ENCODE data around the gene GALNTL6. TPM values are rescaled to one million over a fixed set of nuclear protein-coding genes. Genes with fewer than 3 reads are reported as not detected.

GALNTL6 gene
- polyA plus RNA-seq, 1 donor from 2014 or later = 14.9 TPM

DNA sequence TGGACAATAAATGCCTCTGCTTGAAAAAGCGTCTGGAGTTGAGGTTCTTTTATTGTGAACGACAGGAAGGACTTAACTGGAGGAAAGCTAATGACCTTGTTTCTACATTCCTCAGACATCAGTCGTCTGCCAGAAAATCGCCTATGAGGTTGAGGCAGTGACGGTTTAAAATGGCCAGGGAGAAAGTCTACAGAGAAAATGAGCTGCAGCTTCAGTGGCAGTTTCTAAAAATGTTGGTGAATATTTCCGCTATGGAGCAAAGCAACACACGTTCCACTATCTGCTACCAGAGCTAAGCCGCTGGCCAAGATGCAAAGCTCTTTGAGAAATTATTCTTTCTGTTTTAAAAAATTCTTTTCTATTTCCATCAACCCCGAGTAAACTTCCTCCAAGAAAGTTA, 1238.5 kb downstream of the GALNTL6 start:
- Histone ChIP-seq H3K9me2 (ENCODE audit: insufficient read depth, low read length) (no peaks in the 10 kb centered on the region), H4K20me1 (ENCODE audit: insufficient read depth) (no peaks in the 10 kb centered on the region), H3K9me3 (ENCODE audit: low read length) (no peaks in the 10 kb centered on the region), H3K27ac (ENCODE audit: low read length) (peak overlapping the region; percentile 52), H3K4me3 (ENCODE audit: low read length) (peak overlapping the region; percentile 28), H3F3A (ENCODE audit: insufficient read depth, low read length, poor library complexity, severe bottlenecking) (no peaks in the 10 kb centered on the region), H3K4me2 (ENCODE audit: low read length) (no peak overlapping the region), H3K27me3 (ENCODE audit: insufficient read depth, low read depth, low read length) (no peaks in the 10 kb centered on the region), H2AFZ (ENCODE audit: low read depth, low read length) (no peak overlapping the region), H3K36me3 (ENCODE audit: insufficient read depth, low read length) (no peaks in the 10 kb centered on the region), H3K9ac (ENCODE audit: low read length) (no peak overlapping the region), H3K79me2 (replicated peaks; ENCODE audit: insufficient read depth, low read length) (no peaks in the 10 kb centered on the region)
- TF ChIP-seq SMC3 (conservative IDR thresholded peaks at IDR 0.05; ENCODE audit: poor library complexity) = no peak
- no peak for TF ChIP-seq POLR2AphosphoS5 (IDR thresholded peaks at IDR 0.05)
- no peak for TF ChIP-seq TAF1 (IDR thresholded peaks at IDR 0.05; ENCODE audit: low read depth)
- TF ChIP-seq CTCF (IDR thresholded peaks at IDR 0.05; ENCODE audit: poor library complexity, severe bottlenecking) = no peak
- no peak for TF ChIP-seq EP300 (conservative IDR thresholded peaks at IDR 0.05; ENCODE audit: poor library complexity, severe bottlenecking)
- no peak for TF ChIP-seq RAD21 (conservative IDR thresholded peaks at IDR 0.05)
- TF ChIP-seq MXI1 (conservative IDR thresholded peaks at IDR 0.05; ENCODE audit: poor library complexity, severe bottlenecking) = no peak
- TF ChIP-seq, protein P1, sequence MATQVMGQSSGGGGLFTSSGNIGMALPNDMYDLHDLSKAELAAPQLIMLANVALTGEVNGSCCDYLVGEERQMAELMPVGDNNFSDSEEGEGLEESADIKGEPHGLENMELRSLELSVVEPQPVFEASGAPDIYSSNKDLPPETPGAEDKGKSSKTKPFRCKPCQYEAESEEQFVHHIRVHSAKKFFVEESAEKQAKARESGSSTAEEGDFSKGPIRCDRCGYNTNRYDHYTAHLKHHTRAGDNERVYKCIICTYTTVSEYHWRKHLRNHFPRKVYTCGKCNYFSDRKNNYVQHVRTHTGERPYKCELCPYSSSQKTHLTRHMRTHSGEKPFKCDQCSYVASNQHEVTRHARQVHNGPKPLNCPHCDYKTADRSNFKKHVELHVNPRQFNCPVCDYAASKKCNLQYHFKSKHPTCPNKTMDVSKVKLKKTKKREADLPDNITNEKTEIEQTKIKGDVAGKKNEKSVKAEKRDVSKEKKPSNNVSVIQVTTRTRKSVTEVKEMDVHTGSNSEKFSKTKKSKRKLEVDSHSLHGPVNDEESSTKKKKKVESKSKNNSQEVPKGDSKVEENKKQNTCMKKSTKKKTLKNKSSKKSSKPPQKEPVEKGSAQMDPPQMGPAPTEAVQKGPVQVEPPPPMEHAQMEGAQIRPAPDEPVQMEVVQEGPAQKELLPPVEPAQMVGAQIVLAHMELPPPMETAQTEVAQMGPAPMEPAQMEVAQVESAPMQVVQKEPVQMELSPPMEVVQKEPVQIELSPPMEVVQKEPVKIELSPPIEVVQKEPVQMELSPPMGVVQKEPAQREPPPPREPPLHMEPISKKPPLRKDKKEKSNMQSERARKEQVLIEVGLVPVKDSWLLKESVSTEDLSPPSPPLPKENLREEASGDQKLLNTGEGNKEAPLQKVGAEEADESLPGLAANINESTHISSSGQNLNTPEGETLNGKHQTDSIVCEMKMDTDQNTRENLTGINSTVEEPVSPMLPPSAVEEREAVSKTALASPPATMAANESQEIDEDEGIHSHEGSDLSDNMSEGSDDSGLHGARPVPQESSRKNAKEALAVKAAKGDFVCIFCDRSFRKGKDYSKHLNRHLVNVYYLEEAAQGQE (IDR thresholded peaks at IDR 0.05; ENCODE audit: borderline replicate concordance) = no peak
- TF ChIP-seq EZH2 (IDR thresholded peaks at IDR 0.05; ENCODE audit: borderline replicate concordance, insufficient read depth, low read length, poor library complexity, severe bottlenecking) = no peak

- TF ChIP-seq MXI1 (conservative IDR thresholded peaks at IDR 0.05; ENCODE audit: poor library complexity, severe bottlenecking) (no peak), EP300 (conservative IDR thresholded peaks at IDR 0.05; ENCODE audit: poor library complexity, severe bottlenecking) (no peak), TAF1 (IDR thresholded peaks at IDR 0.05; ENCODE audit: low read depth) (no peak), RAD21 (conservative IDR thresholded peaks at IDR 0.05) (no peak)
- TF ChIP-seq, protein P1 (IDR thresholded peaks at IDR 0.05; ENCODE audit: borderline replicate concordance) = no peak
- Histone ChIP-seq H3F3A (ENCODE audit: insufficient read depth, low read length, poor library complexity, severe bottlenecking) (no peaks in the 10 kb centered on the region), H2AFZ (ENCODE audit: low read depth, low read length) (no peak overlapping the region), H4K20me1 (ENCODE audit: insufficient read depth) (no peaks in the 10 kb centered on the region), H3K9ac (ENCODE audit: low read length) (no peak overlapping the region), H3K9me3 (ENCODE audit: low read length) (no peaks in the 10 kb centered on the region), H3K9me2 (ENCODE audit: insufficient read depth, low read length) (no peaks in the 10 kb centered on the region), H3K4me3 (ENCODE audit: low read length) (no peak overlapping the region), H3K79me2 (replicated peaks; ENCODE audit: insufficient read depth, low read length) (no peaks in the 10 kb centered on the region), H3K4me2 (ENCODE audit: low read length) (no peak overlapping the region), H3K27ac (ENCODE audit: low read length) (peak overlapping the region; percentile 52), H3K27me3 (ENCODE audit: insufficient read depth, low read depth, low read length) (no peaks in the 10 kb centered on the region), H3K36me3 (ENCODE audit: insufficient read depth, low read length) (no peaks in the 10 kb centered on the region)
These were observed 1239.2 kb downstream of the GALNTL6 start for GRCh38 chr4:173052439-173052838.
